NOMO-1 treated with DMSO at 0.1 percent for 48 hours (cell line): ENCODE results near the gene CWC15.
A peak's percentile ranks its signal among the peaks of the same experiment; 100 is the strongest.
"Not testable (repeated sequence)": the region's sequence is repeated elsewhere in the genome, so short reads cannot be mapped to it uniquely, and the experiment has no call there.

Experiments
- DNase-seq: peaks from one replicate; lab custom pipeline; 2025; ENCODE audit not compliant: unreplicated experiment; lab: John Stamatoyannopoulos, UW

Gene CWC15

GRCh38 chr11:94973099-94973968, at the start of gene CWC15, which contains the start of gene KDM4D:
Gene CWC15, minus strand, starts transcription at chr11:94973556. Its CDS starts 1,371 bp downstream, at chr11:94972185.
Gene KDM4D, plus strand, starts transcription at chr11:94973709. Its CDS starts 23,664 bp downstream, at chr11:94997373.
- DNase-seq = peak; percentile 92

GRCh38 chr11:95021468-95021867, 48.1 kb upstream of the CWC15 start:
- not testable (repeated sequence) for DNase-seq

GRCh38 chr11:95016139-95016538, 42.8 kb upstream of the CWC15 start:
- no peak for DNase-seq

- no peak for DNase-seq
Measured at GRCh38 chr11:95014184-95014821, 40.9 kb upstream of the CWC15 start.

- no peak for DNase-seq
Measured at GRCh38 chr11:95011376-95011775, 38.0 kb upstream of the CWC15 start.

GRCh38 chr11:95005642-95006041, 32.3 kb upstream of the CWC15 start:
- no peak for DNase-seq

GRCh38 chr11:95003716-95004115, 30.4 kb upstream of the CWC15 start:
- no peak for DNase-seq

- DNase-seq = no peak
Measured at GRCh38 chr11:94998285-94998684, 24.9 kb upstream of the CWC15 start.

GRCh38 chr11:94997437-94997836, 24.1 kb upstream of the CWC15 start:
- DNase-seq = no peak

GRCh38 chr11:94993400-94993943, 20.1 kb upstream of the CWC15 start:
- DNase-seq = no peak

- no peak for DNase-seq
Measured at GRCh38 chr11:94988748-94989147, 15.4 kb upstream of the CWC15 start.

- DNase-seq = no peak
Measured at GRCh38 chr11:94987378-94987777, 14.0 kb upstream of the CWC15 start.

GRCh38 chr11:94975599-94975998, 2.2 kb upstream of the CWC15 start:
- DNase-seq = no peak

- no peak for DNase-seq
Measured at GRCh38 chr11:94974178-94974577, 822 bp upstream of the CWC15 start.

- peak; percentile 13 for DNase-seq
Measured at GRCh38 chr11:94972700-94973098, 657 bp downstream of the CWC15 start.

- DNase-seq = peak; percentile 1
Measured at GRCh38 chr11:94968334-94968958, 4.9 kb downstream of the CWC15 start.

GRCh38 chr11:94964934-94965333, 8.4 kb downstream of the CWC15 start:
- DNase-seq = no peak

GRCh38 chr11:94961255-94961654, 12.1 kb downstream of the CWC15 start:
- DNase-seq = no peak

GRCh38 chr11:94960488-94960887, 12.9 kb downstream of the CWC15 start:
- no peak for DNase-seq

GRCh38 chr11:94959179-94959578, 14.2 kb downstream of the CWC15 start:
- DNase-seq = no peak

- DNase-seq = no peak
Measured at GRCh38 chr11:94958121-94958696, 15.1 kb downstream of the CWC15 start.
